ENCODE results near the gene PNO1. TPM values are rescaled to one million over a fixed set of nuclear protein-coding genes. Genes with fewer than 3 reads are reported as not detected.

The PNO1 gene
- total RNA-seq, result 15.3 and 22.5 TPM in 2 replicates

GRCh38 chr2:68157402-68158133 is at the start of gene PNO1:
TSS of gene PNO1 (plus strand) at chr2:68157888. CDS start at chr2:68157935, 47 bp downstream.

Other genes with a start within 250 kb of the PNO1 start
- gene C1D, start 94.9 kb upstream of the PNO1 start, total RNA-seq, result 17.0 and 19.5 TPM in 2 replicates
- gene PPP3R1, start 94.6 kb downstream of the PNO1 start, total RNA-seq, result 19.3 and 22.0 TPM in 2 replicates
- 16.8 and 24.1 TPM in 2 replicates for gene CNRIP1, start 162.1 kb downstream of the PNO1 start, total RNA-seq
- gene PLEK, start 207.4 kb downstream of the PNO1 start, total RNA-seq, result not detected in 2 replicates